HG03432 (cell line): Measurements from ENCODE around the gene VIPR2.
"Not testable (repeated sequence)": the region's sequence is repeated elsewhere in the genome, so short reads cannot be mapped to it uniquely, and the experiment has no call there.

Experiments used
- ATAC-seq: cut with Tn5 transposase; IDR thresholded peaks from one replicate; pipeline ENCODE4 v1.9.1; 2021; ENCODE audit warnings: mild to moderate bottlenecking, moderate library complexity; ENCODE audit not compliant: unreplicated experiment

The VIPR2 gene

DNA sequence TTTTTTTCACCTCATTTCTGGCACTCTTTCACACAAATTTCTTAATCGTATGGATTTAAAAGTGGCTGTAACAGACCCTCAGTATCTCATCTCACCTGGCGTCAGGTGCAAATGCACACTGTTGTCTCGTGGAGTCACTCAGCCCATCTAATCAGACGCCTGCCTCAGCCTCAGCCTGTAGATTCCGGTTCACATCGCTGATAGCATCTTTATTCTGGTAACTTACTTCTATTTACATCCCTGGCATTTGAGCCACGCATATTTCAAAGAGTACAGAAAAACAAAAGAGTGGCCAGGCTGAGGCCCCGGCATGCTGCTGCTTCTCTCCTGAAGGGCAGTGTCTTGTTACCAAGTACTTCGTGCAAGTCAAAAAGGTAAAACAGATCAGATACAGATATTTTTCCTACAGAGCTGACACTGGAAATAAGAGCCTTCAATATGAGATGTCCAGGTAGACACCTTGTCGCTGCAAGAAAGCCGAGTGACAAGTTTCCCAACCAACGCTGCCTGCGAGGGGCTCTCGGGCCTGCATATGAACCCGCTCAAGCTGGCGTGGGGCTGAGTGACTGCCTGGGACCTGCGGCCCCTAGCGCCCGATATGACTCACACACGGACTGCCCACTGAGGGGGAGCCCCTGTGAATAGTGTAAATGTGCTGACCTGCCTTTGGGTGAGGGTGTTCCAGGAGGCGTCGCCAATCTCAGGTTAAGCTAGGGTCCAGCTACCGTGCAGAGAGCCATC, 4.3 kb downstream of the VIPR2 start:
- ATAC-seq: no peak

DNA sequence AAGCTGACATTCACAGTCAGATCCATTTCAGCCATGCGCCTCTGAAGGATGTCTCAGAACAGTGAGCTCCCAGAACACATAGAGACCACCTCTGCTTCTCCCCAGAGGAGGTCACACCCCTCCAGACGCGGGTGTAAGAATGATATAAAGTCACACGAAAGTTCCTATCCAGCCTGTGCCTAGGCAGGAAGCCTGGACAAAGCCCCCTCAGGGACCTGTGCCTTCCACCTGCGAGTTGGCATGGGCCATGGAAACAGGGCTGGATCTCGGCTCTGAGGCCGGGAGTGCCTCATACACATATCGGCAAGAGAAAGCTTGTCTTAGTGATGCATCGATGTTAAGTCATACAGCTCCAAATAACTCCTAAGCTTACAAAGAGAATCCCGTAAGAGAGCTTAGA, 5.0 kb downstream of the VIPR2 start:
- no peak for ATAC-seq

DNA sequence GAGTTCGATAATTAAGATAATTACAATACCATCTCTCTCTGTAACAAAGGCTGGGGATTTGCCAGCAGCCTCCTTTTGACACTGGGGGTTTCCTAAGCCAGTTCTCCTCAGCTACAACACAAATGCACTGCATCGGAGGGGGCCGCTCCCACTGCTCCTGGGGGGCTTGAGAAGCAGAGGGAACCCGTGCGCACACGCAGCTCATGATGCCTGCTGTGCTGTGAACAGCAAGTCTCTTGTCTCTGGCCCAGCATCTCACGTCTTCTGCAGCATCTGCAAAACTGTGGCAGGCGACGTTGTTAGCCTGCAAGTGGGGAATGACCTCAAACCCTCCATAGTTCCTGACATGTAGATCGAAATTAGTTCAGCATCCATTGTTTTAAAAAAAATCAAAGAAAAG, 5.5 kb downstream of the VIPR2 start:
- no peak for ATAC-seq

DNA sequence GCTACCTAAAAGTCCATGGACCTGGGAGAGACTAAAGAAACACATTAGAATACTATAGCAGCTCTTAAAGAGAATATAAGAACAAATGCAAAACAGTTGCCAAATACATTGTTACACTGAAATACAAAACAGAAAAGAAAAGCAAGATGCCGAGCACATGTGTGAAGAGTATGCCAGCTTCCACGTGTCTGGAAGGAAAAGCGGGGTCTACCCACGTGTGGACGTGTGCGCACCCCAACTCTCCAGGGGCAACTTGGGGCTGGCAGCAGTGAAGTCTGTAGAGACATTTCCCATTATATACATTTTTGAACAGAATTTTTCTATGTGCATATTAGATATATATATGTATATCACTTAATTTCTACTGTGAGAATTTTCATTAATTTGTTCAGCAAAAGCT, 6.2 kb downstream of the VIPR2 start:
- ATAC-seq: no peak

GRCh38 chr7:159137906-159138305, 6.8 kb downstream of the VIPR2 start:
- no peak for ATAC-seq

- no peak for ATAC-seq
Measured at GRCh38 chr7:159136846-159137245, 7.8 kb downstream of the VIPR2 start.

DNA sequence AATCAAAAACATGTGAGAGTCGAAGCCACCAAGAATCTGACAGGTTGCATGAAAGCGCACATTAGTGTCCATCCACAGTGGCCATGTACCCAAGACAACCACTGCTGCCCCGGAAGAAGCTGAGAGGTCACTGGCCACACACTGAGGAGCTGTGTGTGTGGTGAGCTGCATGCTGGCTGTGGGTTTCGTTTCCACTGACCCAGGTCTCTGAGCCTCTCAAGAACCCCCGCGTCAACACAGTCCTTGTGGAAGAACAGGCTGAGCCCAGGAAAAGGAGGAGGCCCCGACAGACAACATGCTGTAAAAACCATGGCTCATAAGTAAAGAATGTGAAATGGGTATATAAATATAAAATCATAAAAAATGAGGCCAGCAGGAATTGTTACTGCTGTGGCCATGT, 8.2 kb downstream of the VIPR2 start:
- ATAC-seq: no peak

GRCh38 chr7:159136013-159136412, 8.7 kb downstream of the VIPR2 start:
- no peak for ATAC-seq

DNA sequence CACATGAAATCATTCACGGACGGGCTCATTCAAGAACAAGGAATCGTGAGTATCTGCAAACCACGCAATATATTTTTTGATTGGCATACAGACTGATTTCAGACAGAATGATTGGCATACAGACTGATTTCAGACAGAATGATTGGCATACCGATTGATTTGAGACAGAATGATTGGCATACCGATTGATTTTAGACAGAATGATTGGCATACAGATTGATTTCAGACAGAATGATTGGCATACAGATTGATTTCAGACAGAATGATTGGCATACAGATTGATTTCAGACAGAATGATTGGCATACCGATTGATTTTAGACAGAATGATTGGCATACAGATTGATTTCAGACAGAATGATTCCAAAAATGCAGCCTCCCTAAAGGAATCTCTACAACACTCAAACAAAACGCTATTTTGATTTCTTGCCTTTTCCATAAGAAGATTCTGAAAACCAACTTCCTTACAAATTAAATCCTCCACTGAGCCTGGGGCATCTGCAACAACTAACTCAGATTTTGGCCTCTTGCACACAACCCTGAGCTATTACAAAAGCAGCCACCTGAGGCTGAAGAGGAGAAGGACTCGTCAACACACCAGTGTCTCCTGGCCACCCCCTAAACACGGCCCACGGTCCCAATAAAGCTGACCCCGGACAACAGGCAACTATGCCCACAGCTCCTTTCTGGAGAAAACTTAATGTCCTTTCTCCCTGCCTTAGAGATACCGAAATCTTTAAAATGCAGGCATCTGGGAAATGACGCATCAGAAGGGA, 11.8 kb downstream of the VIPR2 start:
- not testable (repeated sequence) for ATAC-seq

DNA sequence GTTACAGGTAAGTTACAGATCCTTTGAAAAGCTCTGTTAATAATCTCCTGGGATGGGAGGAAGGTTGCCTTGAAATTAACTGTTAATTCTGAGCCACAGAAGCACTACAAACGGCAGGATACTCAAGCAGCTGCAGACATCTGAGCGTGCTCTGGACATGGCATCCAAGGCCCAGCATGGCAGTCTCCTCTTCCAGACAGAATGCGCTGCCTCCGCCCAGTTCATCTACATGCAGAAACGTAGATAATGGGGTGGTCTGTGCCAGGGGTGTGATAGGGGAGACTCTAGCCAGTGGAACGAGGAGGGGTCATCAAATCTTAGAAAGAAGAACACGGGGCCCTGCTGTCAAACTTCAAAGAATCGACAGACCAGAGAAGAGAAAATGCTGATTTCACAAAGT, 13.8 kb downstream of the VIPR2 start:
- ATAC-seq: no peak

- no peak for ATAC-seq
Measured at GRCh38 chr7:159130199-159130775, 14.4 kb downstream of the VIPR2 start.

DNA sequence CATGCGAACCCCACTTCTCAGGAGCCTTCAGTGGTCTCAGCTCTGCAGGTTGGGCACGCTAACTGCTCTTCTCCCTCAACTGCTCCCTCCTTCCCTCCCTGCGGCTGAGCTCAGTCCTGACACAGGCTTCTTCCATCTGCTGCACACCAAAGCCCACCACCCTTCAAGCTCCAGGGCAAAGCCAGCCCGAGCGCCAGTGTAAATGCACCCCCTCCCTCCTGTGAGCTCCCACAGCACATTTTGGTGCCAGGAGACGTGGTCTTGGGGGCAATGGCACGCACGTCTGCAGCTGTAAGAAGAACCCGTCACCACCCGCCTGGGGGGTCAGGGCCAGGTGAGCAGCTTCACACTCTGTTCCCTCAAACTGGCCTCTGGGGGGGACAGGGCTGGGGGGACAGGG, 15.9 kb downstream of the VIPR2 start:
- no peak for ATAC-seq

GRCh38 chr7:159127691-159128642, 16.7 kb downstream of the VIPR2 start:
- no peak for ATAC-seq

DNA sequence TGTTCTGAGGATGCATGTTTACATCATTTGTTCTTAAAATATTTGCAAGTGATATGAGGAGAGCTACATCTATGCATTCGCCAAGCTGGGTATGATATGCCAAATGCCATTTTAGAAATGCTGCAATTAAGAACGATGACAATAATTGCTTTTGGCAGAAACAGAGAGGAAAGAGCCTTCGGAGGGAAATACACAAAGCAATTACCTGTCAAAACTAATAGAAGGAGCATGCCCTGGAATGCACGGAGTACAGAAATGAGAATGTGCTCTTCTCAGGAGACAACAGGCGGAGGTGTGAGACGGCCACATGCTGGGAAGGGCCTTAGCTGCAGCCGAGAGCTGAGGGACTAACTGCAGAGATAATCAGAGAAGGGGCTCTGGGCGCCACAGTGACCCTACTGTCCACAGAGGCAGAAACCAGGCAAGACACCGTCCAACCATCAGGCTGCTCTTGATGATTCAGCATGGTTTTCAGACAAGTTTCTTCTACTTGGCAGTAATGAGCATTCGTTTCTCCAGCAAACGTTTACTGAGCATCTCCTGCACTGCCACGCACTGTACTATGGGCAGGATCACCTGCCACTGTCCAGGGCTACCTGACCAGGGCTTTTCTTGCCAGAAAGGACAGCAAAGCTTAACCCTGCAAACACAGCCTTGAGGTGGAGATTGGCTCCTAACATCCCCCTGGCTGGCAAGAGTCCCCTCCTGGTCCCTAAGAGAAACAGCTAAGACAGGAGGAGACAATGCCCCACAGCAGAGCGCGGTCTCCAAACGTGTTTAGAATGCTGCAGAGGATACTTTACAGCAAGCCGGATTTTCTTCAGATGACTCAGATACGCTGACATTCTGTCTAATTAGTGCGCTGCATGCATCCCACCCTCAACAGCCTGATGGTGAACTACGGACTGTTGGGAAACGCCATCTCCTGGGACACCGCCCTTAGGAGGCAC, 18.1 kb downstream of the VIPR2 start:
- ATAC-seq: no peak

- ATAC-seq: no peak
Measured at GRCh38 chr7:159125955-159126270, 18.8 kb downstream of the VIPR2 start.

DNA sequence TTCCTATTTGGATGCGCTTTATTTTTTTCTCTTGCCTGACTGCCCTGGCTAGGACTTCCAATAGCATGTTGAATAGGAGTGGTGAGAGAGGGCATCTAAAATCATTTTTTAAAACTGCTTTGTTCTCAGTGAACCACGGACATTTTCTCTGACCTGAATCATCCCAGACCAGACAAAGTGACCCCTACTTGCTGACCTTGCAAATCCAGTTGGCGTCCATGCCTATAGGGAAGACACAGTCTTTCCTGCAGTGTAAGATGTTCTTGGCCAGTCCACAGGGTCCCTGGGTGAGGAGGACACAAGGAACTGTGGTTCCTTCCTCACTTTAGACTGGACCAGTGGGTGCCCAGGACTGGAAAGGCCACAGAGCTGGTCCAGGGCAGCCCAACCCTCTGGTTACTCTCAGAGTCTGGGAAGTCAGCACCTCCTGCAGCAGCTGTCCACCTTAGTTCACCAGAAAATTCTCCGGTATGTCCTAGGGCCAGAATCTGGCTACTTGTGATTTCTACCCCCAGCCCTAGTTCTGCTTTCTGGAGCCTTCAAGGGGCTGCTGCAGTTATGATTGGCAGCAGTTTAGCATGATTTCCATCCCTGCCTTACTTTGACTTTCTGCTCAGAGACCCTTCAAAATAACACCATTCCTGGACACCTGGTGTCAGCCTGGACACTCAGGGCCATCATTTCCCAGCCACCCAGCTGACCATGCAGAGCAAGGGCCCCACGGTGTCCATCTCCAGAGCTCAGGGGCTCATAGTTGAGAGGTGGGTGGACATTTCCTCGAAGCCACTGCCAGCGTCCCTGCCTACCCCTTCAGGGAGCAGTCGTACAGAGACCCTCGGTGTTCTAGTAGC, 19.3 kb downstream of the VIPR2 start:
- no peak for ATAC-seq

DNA sequence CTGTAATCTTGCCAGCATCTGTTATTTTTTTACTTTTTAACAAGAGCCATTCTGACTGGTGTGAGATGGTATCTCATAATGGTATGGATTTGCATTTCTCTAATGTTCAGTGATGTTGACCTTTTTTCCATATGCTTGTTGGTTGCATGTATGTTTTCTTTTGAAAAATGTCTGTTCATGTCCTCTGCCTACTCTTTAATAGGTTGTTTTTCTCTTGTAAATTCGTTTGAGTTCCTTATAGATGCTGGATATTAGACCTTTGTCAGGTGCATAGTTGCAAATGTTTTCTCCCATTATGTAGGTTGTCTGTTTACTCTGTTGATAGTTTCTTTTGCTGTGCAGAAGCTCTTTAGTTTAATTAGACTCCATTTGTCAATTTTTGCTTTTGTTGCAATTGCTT, 20.9 kb downstream of the VIPR2 start:
- not testable (repeated sequence) for ATAC-seq

- ATAC-seq: not testable (repeated sequence)
Measured at GRCh38 chr7:159123294-159123693, 21.4 kb downstream of the VIPR2 start.

DNA sequence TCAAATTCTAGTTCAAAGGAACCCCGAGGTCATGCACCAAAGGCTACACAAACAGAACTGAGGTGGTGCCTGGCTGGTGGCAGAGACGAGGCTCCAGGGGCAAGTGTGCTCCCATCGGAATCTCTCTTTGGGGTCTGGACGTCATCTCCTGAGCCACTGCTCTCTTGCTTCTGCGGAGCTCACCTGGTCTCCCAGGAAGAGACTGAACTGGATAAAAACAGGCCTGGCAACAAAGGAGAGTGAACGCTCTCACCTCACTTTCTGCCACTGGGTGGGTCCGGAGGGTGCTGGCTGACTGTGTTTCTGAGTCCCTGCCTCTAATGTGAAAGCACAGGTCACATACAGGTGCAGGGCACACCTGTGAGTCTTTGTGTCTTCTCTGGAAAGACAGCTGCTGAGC, 22.4 kb downstream of the VIPR2 start:
- no peak for ATAC-seq
